Measurements from ENCODE around the gene ULK4.

DNA sequence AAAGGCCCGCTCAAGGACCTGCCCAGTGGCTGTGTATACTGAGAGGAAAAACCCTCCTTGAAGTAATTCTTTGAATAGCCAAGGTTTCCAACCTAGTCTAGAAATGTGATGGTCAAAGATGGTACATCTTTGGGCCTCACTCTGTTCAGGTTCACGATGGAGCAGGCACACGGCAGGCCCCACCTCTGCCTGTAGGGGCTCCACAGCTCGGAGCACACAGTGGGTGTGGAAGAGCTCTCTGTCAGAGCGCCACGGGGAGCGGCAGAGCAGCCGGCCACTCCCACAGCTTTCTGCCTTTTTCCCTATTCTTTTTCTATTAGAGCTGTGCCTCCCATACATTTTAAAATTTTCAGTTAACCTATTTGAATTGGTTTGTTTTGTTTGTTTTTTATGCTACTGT is 673.1 kb downstream of the ULK4 start:
- TF ChIP-seq, protein P1, sequence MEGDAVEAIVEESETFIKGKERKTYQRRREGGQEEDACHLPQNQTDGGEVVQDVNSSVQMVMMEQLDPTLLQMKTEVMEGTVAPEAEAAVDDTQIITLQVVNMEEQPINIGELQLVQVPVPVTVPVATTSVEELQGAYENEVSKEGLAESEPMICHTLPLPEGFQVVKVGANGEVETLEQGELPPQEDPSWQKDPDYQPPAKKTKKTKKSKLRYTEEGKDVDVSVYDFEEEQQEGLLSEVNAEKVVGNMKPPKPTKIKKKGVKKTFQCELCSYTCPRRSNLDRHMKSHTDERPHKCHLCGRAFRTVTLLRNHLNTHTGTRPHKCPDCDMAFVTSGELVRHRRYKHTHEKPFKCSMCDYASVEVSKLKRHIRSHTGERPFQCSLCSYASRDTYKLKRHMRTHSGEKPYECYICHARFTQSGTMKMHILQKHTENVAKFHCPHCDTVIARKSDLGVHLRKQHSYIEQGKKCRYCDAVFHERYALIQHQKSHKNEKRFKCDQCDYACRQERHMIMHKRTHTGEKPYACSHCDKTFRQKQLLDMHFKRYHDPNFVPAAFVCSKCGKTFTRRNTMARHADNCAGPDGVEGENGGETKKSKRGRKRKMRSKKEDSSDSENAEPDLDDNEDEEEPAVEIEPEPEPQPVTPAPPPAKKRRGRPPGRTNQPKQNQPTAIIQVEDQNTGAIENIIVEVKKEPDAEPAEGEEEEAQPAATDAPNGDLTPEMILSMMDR (IDR thresholded peaks at IDR 0.05) = no peak
- no peak for TF ChIP-seq POLR2A (IDR thresholded peaks at IDR 0.05)
